22Rv1 (cell line): ENCODE measurements around the gene WDR1.
A peak's percentile ranks its signal among the peaks of the same experiment; 100 is the strongest.

ENCODE experiments used
- H3K27ac ChIP-seq: fragments of 450-650 bp; 2 replicates; pipeline ENCODE4 v1.5.1; 2017
- CTCF ChIP-seq: fragments of 450-650 bp; IDR thresholded peaks from 2 replicates; pipeline ENCODE4 v1.5.1; 2017; ENCODE audit warnings: mild to moderate bottlenecking
- ZFX ChIP-seq: fragments of 450-650 bp; IDR thresholded peaks from 2 replicates; pipeline ENCODE4 v1.6.1; 2017; ENCODE audit warnings: antibody characterized with exemption, borderline replicate concordance

The WDR1 gene

GRCh38 chr4:10077076-10077475, 39.5 kb downstream of the WDR1 start:
- TF ChIP-seq ZFX (no peak), CTCF (no peak)
- no peak overlapping the region for H3K27ac ChIP-seq

GRCh38 chr4:10075953-10076391, 40.6 kb downstream of the WDR1 start:
- TF ChIP-seq ZFX, result no peak
- no peak for TF ChIP-seq CTCF

GRCh38 chr4:10075158-10075863, 41.3 kb downstream of the WDR1 start:
- TF ChIP-seq ZFX (no peak), CTCF (no peak)
- H3K27ac ChIP-seq, result no peak overlapping the region

More at GRCh38 chr4:10075953-10076391, 40.6 kb downstream of the WDR1 start:
- no peak overlapping the region for H3K27ac ChIP-seq

- H3K27ac ChIP-seq, result no peak overlapping the region
- TF ChIP-seq CTCF (peak; percentile 22; the same call in 1 of the 2 replicates), ZFX (no peak)
These were observed 41.9 kb downstream of the WDR1 start for GRCh38 chr4:10074767-10075105.

- H3K27ac ChIP-seq, result no peak overlapping the region
- TF ChIP-seq ZFX, result no peak
- no peak for TF ChIP-seq CTCF
These were observed 42.4 kb downstream of the WDR1 start for GRCh38 chr4:10074076-10074766.

GRCh38 chr4:10072420-10073017, 44.1 kb downstream of the WDR1 start:
- no peak overlapping the region for H3K27ac ChIP-seq
- no peak for TF ChIP-seq ZFX
- no peak for TF ChIP-seq CTCF
